ENCODE results near the gene BMERB1. TPM values are rescaled to one million over a fixed set of nuclear protein-coding genes. Genes with fewer than 3 reads are reported as not detected.
A peak's percentile ranks its signal among the peaks of the same experiment; 100 is the strongest.

The BMERB1 gene
- total RNA-seq, 1 donor from 2014 or later = 26.4 TPM

DNA sequence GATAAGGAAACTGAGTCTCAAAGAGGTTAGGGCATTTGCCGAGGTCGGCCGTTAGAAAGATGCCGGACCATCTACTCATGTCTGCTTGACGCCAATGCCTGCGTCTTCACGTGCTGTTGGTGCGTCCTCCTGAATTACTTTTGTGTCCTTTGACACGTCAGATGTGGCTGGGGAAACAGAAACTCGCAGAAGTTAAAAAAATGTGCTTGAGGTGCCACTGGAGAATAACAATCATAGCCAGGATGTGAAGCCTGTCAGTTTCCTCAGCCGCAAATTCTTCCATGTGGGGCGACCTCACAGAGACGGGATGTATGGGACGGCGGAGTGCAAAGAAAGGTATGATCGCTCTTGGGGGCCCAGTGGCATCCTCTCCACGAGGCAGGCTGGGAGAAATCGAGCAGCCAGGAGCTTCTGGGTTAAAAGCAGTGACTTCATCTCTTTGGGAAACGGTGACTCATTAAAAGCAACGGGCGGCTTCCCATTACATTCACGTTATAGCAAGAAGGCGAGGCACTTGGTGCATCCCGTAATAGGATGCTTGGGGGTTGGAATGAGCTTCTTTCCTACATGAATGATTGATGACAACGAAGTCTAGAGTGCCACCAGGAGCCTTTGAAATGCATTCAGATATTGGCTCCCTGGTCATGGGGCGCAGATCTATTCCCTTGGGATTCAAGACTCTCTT lies 67.8 kb downstream of the BMERB1 start:
- no peak overlapping the region for H3K4me3 Mint-ChIP-seq
- no peaks in the 10 kb centered on the region for H3K9me3 Mint-ChIP-seq
- peak overlapping the region; percentile 40 for H3K27ac Mint-ChIP-seq
- DNase-seq (ENCODE audit: extremely low spot score, unreplicated experiment) = no peak
- peaks cover 7% of the 10 kb centered on the region for H3K4me1 Mint-ChIP-seq (ENCODE audit: unreplicated experiment)
- no peaks in the 10 kb centered on the region for H3K36me3 Mint-ChIP-seq
- peaks cover 24% of the 10 kb centered on the region for H3K27me3 Mint-ChIP-seq
- no peak for TF ChIP-seq CTCF (conservative IDR thresholded peaks at IDR 0.05)

DNA sequence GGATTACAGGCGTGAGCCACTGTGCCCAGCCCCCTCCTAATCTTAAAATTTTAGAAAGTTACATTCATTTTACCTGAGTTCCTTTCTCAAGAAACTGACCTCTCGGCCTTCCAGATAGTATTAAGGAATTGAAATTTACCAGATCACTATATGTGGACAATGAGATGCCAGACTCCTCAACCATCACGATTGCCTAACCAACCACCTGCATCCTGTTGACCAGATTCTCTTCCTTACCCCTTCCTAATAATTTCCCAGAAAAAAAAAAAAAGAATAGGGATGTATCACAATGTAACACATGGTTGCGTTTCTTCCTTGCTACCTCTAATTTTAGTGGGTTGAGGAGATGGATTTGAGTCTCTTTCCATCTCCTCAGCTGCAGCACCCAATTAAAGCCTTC lies 72.1 kb downstream of the BMERB1 start:
- Mint-ChIP-seq H3K9me3 (no peaks in the 10 kb centered on the region), H3K36me3 (peaks cover 4% of the 10 kb centered on the region), H3K27me3 (peaks cover 26% of the 10 kb centered on the region), H3K4me1 (ENCODE audit: unreplicated experiment) (peaks cover 17% of the 10 kb centered on the region), H3K27ac (no peak overlapping the region), H3K4me3 (no peak overlapping the region)
- no peak for TF ChIP-seq CTCF (conservative IDR thresholded peaks at IDR 0.05)
- DNase-seq (ENCODE audit: extremely low spot score, unreplicated experiment) = no peak

DNA sequence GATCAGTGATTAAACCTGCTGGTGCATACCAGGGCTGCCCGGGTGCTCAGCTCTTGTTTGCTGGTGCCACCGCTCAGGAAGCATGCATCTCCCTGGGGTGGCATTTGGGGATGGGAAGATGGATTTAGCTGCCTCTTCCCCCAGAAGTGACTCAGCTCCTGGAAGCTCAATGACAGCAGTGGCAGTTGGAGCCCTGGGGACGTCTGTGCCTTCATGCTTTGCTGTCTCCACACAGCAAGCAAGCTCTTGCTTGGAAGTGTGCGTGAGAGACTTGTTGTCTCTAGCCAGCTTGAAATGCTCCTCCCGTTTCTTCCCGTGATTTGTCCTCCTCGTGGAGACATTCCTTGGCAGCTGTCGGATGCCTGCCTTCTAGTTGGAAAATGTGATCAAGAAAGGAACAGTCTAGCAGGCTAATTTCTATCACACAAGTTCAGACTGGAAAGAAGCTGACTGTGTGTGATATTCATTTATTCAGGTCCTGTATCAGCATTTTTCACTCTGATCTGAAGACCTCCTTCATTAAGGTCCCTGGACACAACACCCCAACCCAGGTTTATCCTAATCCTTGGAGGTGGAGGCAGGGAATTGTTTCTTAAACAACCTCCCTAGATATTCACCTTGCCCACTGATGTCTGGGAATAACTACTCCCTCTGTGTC lies 73.0 kb downstream of the BMERB1 start:
- Mint-ChIP-seq H3K27ac (no peak overlapping the region), H3K36me3 (peaks cover 4% of the 10 kb centered on the region), H3K27me3 (peaks cover 23% of the 10 kb centered on the region)

DNA sequence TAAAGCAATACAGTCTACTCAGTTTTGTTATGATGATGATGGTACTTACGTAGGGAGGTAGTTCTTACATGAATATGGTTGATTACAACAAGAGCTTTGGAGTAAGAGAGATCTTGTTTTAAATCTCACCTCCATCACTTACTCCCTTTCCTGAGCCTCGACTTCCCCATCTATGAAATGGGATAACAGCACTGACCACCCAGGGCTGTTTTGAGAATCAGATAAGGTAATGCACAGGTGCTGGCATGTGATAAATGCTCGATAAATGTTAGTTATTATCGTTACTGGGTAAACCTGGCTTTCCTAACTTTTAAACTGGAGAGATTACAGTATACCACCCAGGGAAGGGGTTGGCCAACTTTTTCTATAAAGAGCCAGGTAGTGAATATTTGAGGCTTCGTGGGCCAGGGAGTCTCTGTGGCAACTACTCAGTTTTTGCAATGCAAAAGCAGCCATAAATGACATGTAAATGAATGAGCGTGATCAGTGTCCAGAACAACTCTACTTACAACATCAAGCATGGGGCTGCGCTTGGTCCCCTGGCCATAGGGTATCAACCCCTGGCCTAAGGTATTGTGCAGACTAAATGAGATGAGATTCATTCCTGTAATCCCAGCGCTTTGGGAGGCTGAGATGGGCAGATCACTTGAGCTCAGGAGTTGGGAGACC lies 73.7 kb downstream of the BMERB1 start:
- H3K9me3 Mint-ChIP-seq = no peaks in the 10 kb centered on the region
- peaks cover 21% of the 10 kb centered on the region for H3K27me3 Mint-ChIP-seq
- H3K36me3 Mint-ChIP-seq = peaks cover 4% of the 10 kb centered on the region
- DNase-seq (ENCODE audit: extremely low spot score, unreplicated experiment) = no peak
- H3K4me1 Mint-ChIP-seq (ENCODE audit: unreplicated experiment) = peaks cover 11% of the 10 kb centered on the region
- H3K4me3 Mint-ChIP-seq = no peak overlapping the region
- H3K27ac Mint-ChIP-seq = no peak overlapping the region
- no peak for TF ChIP-seq CTCF (conservative IDR thresholded peaks at IDR 0.05)

More for the DNA sequence above, 73.0 kb downstream of the BMERB1 start:
- TF ChIP-seq CTCF (conservative IDR thresholded peaks at IDR 0.05) = no peak
- Mint-ChIP-seq H3K4me1 (ENCODE audit: unreplicated experiment) (peaks cover 12% of the 10 kb centered on the region), H3K9me3 (no peaks in the 10 kb centered on the region), H3K4me3 (no peak overlapping the region)
- DNase-seq (ENCODE audit: extremely low spot score, unreplicated experiment) = no peak

DNA sequence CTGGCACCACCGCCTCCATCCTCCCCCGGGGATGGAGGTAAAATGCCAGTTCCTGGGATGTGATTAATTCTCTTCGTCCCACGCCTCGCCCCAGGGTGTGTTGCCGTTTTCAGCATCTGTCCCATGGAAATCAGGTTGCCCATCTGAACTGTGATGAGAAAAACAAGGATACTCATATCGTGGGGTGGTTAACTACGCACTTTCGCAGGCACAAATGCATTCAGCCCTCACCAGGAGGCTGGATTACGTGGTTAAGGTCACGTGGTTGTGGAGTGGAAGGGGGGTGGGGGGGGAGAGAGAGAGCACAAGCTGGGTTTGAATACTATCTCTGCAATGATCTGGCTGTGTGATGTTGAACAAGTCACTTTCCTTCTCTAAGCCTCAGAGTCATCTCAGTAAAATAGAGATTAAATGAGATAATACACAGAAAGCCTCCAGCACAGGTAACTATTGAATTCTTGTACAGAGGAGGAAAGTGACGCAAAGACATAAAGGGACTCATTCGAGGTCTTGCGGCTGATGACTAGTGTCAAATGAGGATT lies 74.7 kb downstream of the BMERB1 start:
- Mint-ChIP-seq H3K4me3 (no peak overlapping the region), H3K9me3 (no peaks in the 10 kb centered on the region), H3K27me3 (peaks cover 21% of the 10 kb centered on the region), H3K36me3 (peaks cover 4% of the 10 kb centered on the region), H3K27ac (no peak overlapping the region), H3K4me1 (ENCODE audit: unreplicated experiment) (peaks cover 11% of the 10 kb centered on the region)
- TF ChIP-seq CTCF (conservative IDR thresholded peaks at IDR 0.05) = no peak
- DNase-seq (ENCODE audit: extremely low spot score, unreplicated experiment) = no peak
